Epidermal melanocyte (primary cell): ENCODE measurements around the gene ZNRF2.
"Not testable (repeated sequence)": the region's sequence is repeated elsewhere in the genome, so short reads cannot be mapped to it uniquely, and the experiment has no call there.

Experiments used
- DNase-seq: peaks from one replicate; pipeline ENCODE4 v3.0.0; 2011; ENCODE audit warnings: low spot score; ENCODE audit not compliant: insufficient read length

Gene ZNRF2

DNA sequence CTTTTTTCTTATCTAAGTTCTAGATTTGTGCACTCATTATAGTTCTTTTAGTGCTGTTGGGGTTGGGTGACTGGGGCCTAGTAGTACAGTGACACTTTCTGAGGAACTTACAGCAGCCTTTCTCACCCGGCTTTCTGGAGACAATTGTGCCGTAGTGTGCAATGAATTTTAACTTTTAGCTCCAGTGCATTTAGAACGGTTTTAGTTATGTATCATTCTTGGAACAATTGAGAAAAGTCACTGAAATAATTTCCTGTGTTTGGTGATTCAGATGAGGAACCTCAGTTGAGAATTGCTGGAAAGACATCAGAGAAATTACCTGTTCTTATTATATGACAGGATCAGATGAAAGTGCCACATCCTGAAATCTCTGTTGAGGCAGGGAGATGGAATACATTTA is 3.2 kb downstream of the ZNRF2 start:
- not testable (repeated sequence) for DNase-seq

DNA sequence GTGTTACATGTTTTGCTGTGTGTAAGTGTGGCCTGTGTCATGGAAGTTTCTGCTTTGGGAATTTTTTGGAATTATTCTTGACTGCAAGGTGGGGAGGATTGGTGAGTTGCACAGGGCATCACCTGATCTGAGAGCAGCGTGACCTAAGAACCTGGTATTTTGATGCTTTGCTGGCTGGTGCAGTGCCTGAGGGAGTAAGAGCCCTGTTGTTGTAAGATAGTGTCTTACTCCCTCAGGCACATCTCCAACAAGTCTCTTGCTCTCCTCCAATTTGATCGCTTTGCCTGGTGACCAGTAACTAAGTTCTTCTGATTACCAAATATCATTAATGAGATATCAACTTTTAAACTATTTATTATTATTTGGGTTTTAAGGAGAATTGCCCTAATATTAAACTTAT is 5.2 kb downstream of the ZNRF2 start:
- not testable (repeated sequence) for DNase-seq

DNA sequence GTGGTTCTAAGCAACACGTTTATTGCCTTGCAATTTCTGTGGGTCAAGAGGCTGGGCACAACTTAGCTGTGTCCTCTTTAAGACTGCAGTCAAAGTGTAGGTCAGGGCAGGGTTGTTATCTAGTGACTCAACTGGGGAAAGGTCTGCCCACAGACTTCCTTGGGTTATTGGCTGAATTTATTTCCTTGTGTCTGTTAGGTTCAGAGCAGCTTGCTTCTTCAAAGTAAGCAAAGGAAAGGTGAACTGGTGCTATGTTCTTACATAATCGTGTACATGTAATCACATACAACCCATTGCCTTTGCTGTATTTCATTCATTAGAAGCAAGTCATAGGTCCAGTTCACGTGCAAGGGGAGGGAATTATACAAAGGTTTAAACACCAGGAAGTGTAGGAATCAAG is 5.9 kb downstream of the ZNRF2 start:
- not testable (repeated sequence) for DNase-seq

DNA sequence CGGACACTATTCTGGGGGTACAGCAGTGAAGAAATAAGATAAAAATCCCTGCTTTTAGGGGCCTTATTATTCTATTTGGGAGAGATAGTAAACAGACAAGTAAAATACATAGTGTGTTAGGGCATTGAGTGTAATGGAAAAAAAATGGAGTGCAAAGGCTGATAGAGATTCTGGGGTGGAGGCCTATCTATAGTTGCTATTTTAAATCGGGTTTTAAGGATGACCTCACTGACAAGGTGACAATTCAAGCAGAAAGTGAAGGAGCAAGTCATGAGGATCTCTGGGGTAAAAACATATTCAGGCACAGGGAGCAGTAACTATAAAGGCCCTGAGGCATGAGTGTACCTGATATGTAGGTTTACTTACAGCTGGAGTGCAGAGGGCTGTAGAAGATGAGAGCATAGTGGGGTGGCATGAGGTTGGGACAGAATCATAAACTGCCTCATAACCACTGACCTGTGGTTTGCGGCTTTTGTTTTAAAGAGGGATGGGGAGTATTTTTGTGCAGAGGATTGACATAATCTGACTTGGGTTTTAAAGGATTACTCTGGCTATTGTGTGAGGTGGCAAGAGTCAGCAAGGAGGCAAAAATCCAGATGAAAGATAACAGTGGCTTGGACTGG is 8.1 kb downstream of the ZNRF2 start:
- not testable (repeated sequence) for DNase-seq

DNA sequence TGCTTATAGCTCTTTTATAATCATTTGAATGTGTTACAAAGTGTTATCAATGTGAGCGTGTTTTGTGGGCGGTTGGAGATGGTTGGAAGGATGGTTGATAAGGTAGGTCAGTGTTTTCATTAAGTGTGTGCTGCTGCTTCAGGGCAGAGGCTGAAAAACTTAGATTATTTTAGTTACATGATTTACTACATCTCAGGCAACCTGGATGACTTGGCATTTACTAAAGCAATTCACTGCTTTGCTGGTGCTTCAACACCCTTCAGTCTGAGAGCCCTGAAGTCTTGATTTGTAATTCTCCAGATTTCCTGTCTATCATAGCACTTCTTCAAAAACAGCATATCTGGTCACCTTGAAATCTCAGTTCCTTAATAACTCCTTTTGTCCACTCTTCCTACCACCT is 11.9 kb downstream of the ZNRF2 start:
- DNase-seq = not testable (repeated sequence)

DNA sequence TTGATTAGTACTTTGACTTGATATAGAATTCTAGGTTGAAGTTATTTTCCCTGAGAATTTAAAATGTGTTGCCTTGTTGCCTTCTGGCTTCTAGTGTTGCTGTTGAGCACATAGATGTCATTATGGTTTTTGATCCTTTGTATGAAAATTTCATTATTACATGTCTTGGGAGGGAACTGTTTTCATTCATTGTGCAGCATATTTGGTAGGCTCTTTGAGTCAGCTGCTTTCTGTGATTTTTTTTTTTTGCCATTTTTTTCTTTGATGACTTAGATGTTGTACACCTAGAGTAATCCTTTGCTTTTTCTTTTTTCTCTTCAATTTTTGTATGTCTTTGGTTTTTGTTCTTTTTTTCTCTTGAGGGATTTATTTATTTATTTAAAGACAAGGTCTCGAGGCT is 13.1 kb downstream of the ZNRF2 start:
- DNase-seq = not testable (repeated sequence)

DNA sequence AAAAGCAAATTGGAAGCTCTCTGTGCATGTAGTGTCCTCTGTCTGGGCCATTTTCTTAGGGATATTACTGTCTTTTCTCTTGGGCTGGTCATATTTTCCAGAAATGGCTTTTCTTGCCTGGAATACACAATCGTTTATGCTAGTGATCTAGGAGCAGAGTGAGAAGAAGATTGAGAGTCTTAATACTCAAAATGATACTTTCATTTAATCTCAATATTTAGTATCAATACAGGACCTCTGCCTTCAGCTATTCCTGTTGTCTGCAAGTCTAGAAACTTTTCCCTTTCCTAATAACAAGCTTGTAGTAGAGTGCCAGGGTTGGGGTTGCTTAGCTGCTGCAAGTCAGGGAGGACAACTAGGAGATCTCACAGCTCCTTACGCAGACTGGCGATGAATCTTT is 14.0 kb downstream of the ZNRF2 start:
- not testable (repeated sequence) for DNase-seq

DNA sequence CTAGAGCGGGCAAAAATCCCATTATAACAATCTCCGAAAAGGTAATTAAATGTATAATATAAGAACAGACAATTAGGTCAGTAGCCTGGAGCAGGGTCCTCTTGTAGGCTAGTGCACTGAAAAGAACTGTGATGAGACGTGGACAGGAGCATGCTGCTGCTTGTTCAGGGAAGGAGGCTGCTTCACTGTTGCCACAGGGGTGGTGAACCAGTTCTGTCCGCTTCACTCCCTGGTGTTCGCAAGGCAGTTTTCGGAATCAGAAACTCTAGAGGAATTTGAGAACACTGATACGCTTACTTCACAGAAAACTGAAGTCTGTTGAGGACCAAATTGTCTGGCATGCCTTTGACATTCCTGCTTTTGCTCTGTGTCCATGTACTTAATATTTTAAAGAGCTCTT is 17.4 kb downstream of the ZNRF2 start:
- DNase-seq = no peak

DNA sequence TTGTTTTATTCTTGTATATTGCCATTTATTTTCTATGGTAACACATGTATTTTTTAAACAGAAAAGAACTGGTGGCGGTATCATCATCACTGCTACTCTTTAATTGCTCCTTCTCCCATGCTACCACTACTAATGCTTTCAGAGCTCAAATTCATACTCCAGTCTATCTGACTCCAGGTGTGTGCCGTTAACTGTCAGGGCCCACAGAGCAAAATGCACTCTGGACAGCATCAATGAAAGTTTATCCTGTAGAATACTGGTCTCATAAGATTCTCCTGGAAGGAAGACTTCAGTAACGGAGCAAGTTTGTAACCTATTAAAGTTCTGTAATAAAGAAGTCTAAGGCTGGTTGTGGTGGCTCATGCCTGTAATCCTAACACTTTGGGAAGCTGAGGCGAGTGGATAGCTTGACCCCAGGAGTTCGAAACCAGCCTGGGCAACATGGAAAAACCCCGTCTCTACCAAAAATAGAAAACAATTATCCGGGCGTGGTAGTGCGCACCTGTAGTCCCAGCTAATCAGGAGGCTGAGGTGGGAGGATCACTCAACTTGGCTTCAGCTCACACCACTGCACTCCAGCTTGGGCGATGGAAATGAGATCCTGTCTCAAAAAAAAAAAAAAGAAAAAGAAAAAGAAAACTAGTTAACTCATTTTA is 18.4 kb downstream of the ZNRF2 start:
- DNase-seq = no peak

DNA sequence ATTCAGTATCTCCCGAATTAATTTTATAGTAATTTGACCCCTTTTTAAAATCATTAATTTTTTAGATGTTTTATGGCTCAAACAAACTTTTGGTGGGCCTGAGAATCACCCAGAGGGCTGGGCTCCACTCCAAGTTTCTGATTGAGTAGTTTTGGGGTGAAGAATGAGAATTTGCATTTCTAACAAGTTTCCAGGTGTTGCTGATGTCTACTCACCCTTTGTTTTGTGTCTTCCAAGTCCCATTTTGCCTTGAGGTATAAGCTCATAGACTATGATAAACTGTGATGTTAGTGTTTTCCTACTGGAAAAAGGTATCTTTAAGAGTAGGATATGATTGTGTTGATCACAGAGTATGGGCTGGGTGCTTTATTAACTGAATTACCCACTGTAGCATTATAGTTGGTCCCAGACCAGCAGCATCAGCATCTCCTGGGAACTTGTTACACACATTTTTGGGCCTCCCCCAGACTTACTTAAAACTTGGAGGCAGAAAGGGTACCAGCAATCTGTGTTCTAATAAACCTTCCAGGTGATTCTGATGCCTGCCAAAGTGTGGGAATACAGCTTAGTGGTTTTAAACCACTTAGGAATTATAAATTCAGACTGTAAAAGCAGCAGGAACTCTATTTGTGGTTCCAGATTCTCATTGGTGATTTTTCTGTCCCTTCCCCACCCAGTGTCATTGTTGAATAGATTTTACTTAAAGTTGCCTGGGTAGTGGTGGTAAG is 19.1 kb downstream of the ZNRF2 start:
- DNase-seq = no peak

DNA sequence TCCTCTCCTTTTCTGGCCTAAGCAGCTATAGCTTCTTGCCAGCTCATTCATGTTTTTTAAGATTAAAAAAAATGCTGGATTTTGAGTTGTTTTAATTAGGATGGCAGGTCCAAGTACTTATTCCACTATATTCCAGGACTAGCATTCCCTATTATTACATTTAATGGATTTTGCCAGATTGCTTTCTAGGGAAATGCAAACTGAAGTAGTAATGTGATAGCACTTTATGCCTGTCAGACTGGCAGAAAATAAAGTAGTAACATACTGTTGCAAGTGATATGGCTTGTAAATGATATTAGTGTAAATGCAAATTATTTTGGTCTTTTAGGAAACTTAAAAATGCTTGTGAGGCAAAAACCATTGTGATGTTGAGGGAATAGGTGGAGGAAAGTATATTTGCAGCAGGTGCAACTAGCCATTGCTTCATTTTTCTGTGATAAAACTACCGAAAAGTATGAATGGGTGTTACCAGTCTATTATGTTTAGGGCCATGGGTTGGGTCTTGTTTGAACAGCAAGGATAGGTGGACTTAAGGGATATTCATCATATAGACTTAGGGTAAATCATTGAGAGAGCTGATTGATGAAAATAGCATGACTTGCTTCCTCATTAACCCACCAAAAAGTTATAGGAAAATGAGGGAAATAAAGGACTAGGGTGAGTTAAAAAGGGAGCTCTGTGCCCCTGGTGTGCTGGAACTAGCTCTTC is 19.9 kb downstream of the ZNRF2 start:
- no peak for DNase-seq

DNA sequence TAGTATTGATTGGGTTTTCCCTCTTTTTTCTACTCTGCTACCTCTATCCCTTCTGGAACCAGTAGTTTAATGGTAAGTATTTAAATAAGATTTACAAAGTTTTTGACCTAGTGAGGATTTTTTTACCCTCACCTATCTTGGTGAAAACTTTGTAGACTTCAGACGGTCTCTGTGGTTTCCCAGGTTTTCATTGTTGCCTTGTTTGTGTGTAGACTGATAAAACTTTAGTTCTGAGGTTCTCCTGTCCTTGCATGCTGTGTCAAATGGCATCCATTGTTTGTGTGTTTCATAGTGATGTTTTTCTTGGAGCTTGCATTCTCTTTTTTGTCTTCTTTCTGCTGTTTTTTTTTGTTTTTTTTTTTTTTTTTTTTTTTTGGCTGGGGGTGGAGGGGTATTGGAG is 22.6 kb downstream of the ZNRF2 start:
- no peak for DNase-seq

DNA sequence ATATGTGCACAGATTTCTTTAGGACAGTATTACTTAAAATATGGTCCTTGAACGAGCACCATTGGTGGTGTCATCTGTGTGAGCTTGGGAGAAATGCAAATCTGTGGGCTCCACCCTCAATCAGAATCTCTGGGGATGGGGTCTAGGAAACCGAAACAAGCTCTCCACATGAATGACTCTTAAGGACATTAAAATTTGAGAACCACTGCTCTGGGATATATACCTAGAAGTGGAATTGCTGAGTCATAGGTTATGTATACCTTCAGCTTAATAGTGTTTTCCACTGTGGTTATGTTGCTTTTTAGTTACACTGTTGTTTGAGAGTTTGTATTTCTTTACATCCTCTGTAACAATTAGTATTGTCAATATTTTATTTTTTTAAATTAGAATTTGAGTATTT is 24.0 kb downstream of the ZNRF2 start:
- DNase-seq = no peak

DNA sequence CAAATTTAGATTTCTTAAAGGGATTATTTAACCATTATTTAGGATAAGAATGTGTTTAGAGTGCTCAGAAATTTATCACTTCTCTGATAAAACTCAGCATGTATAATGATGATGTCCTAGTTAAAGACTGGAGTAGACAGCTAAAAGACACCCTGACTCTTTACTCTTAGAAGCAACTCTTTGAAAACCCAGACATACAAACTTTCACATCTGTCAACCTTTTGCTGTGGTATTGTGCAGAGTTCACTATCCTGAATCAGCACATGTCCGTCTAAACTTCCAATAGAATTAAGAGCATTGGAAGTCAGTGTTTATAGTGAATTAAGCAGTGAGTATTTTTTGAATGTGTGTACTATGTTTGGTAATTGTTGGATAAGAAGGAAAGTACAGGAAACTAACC is 24.9 kb downstream of the ZNRF2 start:
- no peak for DNase-seq

DNA sequence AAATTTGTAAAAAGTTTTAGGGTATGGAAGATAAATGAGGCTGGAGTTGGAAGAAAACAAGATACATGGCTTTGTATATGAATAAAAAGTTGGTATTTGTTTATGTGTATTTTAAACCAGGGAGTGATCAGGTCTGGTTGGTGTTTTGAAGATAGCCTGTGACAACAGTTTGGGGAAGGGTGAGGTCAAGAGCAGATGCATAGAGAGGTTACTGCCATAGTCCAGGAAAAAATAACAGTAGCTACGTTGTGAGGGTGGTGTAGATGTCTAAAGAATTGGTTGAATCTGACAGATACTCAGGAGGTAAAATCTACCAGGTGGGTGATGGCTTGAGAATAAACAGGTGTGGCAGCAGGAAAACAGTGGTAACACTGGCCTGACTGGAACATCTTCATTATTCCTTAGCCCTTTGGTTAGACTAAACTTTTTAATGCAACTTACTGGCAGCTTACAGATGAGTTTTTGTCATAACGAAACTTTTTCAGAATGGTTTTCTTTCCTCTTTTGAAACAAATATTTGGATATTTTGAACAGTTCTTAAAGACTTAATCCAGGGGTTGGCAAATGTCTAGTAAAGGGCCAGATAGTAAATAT is 25.5 kb downstream of the ZNRF2 start:
- no peak for DNase-seq

DNA sequence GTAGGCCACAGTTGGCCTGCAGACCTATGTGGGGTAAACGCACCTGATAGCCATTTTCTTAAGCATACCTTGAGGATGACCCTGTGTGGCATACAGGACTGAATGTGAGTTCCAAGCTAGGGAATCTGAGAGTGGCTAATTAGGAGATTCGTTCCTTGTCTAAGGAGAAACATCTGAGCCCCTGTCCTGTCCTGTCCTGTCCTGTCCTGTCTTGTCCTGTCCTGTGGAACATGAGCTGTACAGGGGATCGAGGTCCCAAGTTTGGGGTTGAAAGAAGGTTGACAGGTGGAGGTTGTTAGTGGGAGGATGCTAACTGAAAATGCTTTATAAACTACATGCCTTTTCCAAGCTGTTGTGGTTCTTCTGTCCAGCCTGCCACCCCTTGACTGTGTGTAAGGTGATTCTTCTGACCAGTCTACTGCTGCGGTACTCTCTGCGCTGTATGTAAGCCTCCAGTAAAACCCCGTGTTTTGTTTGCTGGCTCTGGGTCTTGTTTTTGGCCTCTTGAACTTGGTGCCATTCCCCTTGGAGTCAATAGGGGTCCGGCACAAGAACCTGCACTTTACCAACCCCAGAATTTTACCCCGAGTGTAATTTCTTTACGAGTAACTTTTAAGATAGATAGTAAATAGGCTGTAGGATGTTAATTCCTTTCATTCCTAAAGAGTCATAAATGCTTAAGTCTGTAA is 26.4 kb downstream of the ZNRF2 start:
- no peak for DNase-seq

DNA sequence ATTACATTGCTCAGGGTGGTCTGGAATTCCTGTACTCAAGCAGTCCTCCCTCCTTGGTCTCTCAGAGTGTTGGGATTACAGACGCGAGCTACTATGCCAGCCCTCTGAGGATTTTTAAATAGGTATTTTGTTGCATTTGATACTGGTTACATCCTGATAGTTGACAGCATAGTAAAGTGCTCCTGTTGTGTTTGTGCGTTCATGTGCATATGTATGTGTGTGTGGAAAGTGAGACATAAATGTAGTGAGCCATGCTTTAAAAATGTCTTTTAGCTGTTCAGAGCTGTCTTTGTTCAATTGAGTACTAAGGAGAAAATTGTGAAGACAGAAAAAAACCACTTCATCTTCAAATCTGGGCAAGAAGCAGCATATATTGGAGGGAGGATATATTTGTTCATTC is 27.8 kb downstream of the ZNRF2 start:
- DNase-seq = no peak

DNA sequence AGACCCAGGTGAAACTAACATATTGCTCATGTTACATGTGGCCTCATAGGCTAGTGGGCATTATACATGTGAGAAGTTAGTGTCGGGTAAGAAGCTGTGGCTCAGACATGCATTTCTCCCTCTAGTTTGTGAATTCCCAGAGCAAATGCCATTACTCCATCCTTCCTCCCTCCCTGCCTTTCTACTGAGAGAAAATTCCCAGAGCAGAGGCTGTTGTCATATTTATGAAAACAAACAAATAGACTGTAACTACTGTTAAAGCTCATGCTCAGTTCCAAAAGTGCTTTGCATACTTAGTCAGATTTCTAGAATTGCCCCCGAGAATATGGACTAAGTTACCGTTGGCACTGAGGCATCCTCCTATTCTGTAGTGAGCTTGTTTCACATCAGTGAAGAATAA is 29.0 kb downstream of the ZNRF2 start:
- no peak for DNase-seq

DNA sequence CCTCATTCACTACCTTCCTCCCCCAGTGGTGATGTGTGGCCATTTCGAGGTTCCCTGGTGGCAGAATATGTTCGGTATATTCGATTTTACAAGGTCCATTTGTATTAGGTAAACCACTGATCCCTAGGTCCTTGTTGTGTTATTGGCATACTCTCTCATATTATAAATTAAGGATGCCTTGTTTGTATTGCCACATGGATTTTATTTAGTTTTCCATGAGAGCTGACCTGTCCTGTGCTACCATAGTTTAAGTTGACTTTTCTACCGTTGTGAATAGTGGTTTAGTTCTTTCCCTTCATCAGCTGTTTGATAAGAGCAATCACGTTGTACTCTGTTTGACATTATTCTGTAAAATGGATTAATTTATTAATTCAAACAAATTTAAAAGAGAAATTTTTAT is 29.4 kb downstream of the ZNRF2 start:
- no peak for DNase-seq

DNA sequence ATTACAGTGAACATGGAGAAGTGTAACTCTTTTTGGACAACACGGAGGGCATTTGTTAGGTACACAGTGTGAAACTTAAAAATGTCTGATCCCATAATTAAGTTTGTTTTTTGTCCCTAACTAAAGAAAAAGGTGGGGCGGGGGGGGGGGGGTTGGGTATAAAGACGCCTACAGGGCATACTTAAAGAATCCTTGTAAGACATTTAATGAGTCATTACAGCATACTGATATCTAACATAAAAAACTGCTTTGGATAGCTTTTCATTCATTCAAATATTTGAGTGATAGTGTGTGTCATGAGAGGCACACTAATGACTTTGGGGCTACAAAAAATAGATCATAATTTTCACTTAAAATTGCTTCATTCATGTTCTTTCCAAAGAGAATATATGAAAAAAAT is 31.2 kb downstream of the ZNRF2 start:
- no peak for DNase-seq

DNA sequence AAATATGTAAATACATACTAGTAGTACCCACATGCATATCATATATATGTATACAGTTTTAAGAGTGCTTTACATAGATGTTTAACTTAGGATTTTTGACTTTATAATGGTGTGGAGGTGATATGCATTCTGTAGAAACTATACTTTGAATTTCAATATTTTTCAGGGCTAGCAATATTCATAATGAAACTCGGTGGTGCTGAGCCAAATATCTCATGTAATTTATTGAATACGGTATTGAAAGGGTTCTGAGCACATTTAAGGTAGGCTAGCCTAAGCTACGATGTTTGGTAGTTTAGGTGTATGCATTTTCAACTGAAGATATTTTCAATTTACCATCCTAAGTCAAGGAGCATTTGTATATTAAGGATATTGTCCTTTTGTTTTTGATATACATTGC is 36.0 kb downstream of the ZNRF2 start:
- DNase-seq = no peak
